BLaER1 (cell line): ENCODE measurements around the gene OR10G4.

Experiments
- H3K27ac ChIP-seq: shearing (Covaris generic); formaldehyde crosslinking; 2 replicates; pipeline ENCODE4 v1.8.1; 2022
- H3K27me3 ChIP-seq: shearing (Covaris generic); formaldehyde crosslinking; 2 replicates; pipeline ENCODE4 v1.8.1; 2022
- H3K36me3 ChIP-seq: shearing (Covaris generic); formaldehyde crosslinking; 2 replicates; pipeline ENCODE4 v1.8.1; 2022
- H3K4me1 ChIP-seq: shearing (Covaris generic); formaldehyde crosslinking; 2 replicates; pipeline ENCODE4 v1.8.1; 2022
- H3K4me2 ChIP-seq: shearing (Covaris generic); formaldehyde crosslinking; 2 replicates; pipeline ENCODE4 v1.8.1; 2022
- H3K4me3 ChIP-seq: shearing (Covaris generic); formaldehyde crosslinking; 2 replicates; pipeline ENCODE4 v1.8.1; 2022
- H3K9ac ChIP-seq: shearing (Covaris generic); formaldehyde crosslinking; 2 replicates; pipeline ENCODE4 v1.8.1; 2022
- H3K9me3 ChIP-seq: shearing (Covaris generic); formaldehyde crosslinking; 2 replicates; pipeline ENCODE4 v1.8.1; 2022
- H4K20me1 ChIP-seq: shearing (Covaris generic); formaldehyde crosslinking; 2 replicates; pipeline ENCODE4 v1.8.1; 2022
- Cebpa-rat ChIP-seq: shearing (Covaris generic); IDR thresholded peaks from 2 replicates; pipeline ENCODE4 v1.8.1; 2022

Gene OR10G4

GRCh38 chr11:124039557-124039956 is 26.8 kb downstream of the OR10G4 start:
- Histone ChIP-seq H3K9me3 (no peaks in the 10 kb centered on the region), H3K4me3 (no peak overlapping the region), H3K4me2 (no peak overlapping the region), H3K4me1 (no peaks in the 10 kb centered on the region), H3K36me3 (no peaks in the 10 kb centered on the region), H4K20me1 (no peaks in the 10 kb centered on the region), H3K9ac (no peak overlapping the region), H3K27me3 (no peaks in the 10 kb centered on the region), H3K27ac (no peak overlapping the region)
- no peak for TF ChIP-seq Cebpa-rat

GRCh38 chr11:124041254-124041653 is 28.5 kb downstream of the OR10G4 start, which contains the start of gene OR10G7:
Gene OR10G7 (minus strand): TSS chr11:124041325. CDS start chr11:124039001, 2,324 bp downstream.
- no peak within 1 kb of the TSS for H3K9ac ChIP-seq
- H3K4me3 ChIP-seq = no peak within 1 kb of the TSS
- no peak within 1 kb of the TSS for H3K4me2 ChIP-seq
- no peaks in the 10 kb centered on the region for H3K4me1 ChIP-seq
- no peaks in the 10 kb centered on the region for H3K36me3 ChIP-seq
- H3K27ac ChIP-seq = no peak within 1 kb of the TSS
- H3K27me3 ChIP-seq = no peaks in the 10 kb centered on the region
- no peaks in the 10 kb centered on the region for H3K9me3 ChIP-seq
- no peaks in the 10 kb centered on the region for H4K20me1 ChIP-seq
- TF ChIP-seq Cebpa-rat = no peak

- Histone ChIP-seq H3K9ac (no peak overlapping the region), H3K27me3 (no peaks in the 10 kb centered on the region), H3K9me3 (no peaks in the 10 kb centered on the region), H3K27ac (no peak overlapping the region), H3K36me3 (no peaks in the 10 kb centered on the region), H3K4me2 (no peak overlapping the region), H3K4me1 (no peaks in the 10 kb centered on the region), H4K20me1 (no peaks in the 10 kb centered on the region), H3K4me3 (no peak overlapping the region)
- no peak for TF ChIP-seq Cebpa-rat
These were observed 30.6 kb downstream of the OR10G4 start for GRCh38 chr11:124043420-124043819.

DNA sequence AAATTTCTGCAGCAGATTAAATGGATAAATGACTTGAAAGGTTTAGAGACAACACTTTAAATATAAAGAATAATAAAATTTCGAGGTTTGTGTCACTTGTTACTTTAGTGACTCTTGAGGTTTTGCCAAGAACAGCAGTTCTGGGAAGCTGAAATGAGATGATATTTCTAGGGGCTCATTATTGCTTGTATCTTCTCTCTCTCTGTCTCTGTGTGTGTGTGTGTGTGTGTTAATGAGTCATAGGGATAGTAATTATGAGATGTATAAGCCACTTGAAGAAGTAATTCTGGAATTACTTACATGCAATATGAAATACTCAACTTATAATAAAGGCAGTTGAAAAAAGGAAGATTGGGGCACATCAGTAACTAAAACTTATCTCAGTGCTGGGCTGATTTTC is 38.0 kb downstream of the OR10G4 start:
- no peaks in the 10 kb centered on the region for H3K9me3 ChIP-seq
- no peak overlapping the region for H3K27ac ChIP-seq
- TF ChIP-seq Cebpa-rat = no peak
- no peaks in the 10 kb centered on the region for H4K20me1 ChIP-seq
- H3K27me3 ChIP-seq = no peaks in the 10 kb centered on the region
- H3K9ac ChIP-seq = no peak overlapping the region
- H3K36me3 ChIP-seq = no peaks in the 10 kb centered on the region
- no peaks in the 10 kb centered on the region for H3K4me1 ChIP-seq
- no peak overlapping the region for H3K4me2 ChIP-seq
- no peak overlapping the region for H3K4me3 ChIP-seq

DNA sequence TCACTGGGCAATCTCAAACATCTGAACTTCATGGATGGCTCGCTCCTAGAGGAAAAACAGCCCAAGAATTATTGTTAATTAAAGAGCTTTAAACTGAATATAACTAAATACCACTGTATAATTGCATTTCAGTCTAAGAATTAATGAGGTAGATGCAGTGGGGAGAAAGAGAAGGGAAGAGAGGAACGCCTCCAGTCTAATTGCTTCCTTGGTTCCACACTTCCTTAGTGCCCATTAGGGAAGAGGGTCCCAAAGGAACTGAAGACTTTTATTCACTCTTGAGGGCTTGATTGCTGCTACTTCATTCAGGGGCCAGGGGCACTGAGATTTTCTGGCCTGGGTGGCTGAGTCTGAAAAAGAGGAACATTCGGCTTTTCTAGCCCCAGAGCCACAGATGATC is 40.2 kb downstream of the OR10G4 start:
- no peak overlapping the region for H3K9ac ChIP-seq
- H3K4me1 ChIP-seq = no peaks in the 10 kb centered on the region
- H3K36me3 ChIP-seq = no peaks in the 10 kb centered on the region
- H3K4me2 ChIP-seq = no peak overlapping the region
- no peak for TF ChIP-seq Cebpa-rat
- no peak overlapping the region for H3K27ac ChIP-seq
- no peaks in the 10 kb centered on the region for H3K9me3 ChIP-seq
- no peak overlapping the region for H3K4me3 ChIP-seq
- H3K27me3 ChIP-seq = no peaks in the 10 kb centered on the region
- no peaks in the 10 kb centered on the region for H4K20me1 ChIP-seq
